ENCODE data around the gene PCSK4. TPM values are rescaled to one million over a fixed set of nuclear protein-coding genes. Genes with fewer than 3 reads are reported as not detected.

The PCSK4 gene
- total RNA-seq, 1 experiment from 2014 or later = 7.2 TPM

- ChIA-PET POLR2A (ENCODE audit: low non-redundant PET) (no interaction called here), CTCF (no interaction called here)
- TF ChIP-seq EZH2 (IDR thresholded peaks at IDR 0.05; ENCODE audit: borderline replicate concordance, low read depth, low read length, poor library complexity, severe bottlenecking) = no peak
- no peak for TF ChIP-seq CTCF (conservative IDR thresholded peaks at IDR 0.05; ENCODE audit: low read depth, low read length)
- no TSS peak for BruUV-seq (replicated peaks)
- intact Hi-C loops (cut with micrococcal nuclease; ENCODE audit: unreplicated experiment) = no loop called here
- Histone ChIP-seq H3K36me3 (ENCODE audit: insufficient read depth, low read length, poor library complexity, severe bottlenecking) (no peaks in the 10 kb centered on the region), H3K9me3 (ENCODE audit: low read depth, low read length, poor library complexity, severe bottlenecking) (no peaks in the 10 kb centered on the region), H3K27ac (ENCODE audit: low read depth, low read length, poor library complexity, severe bottlenecking) (peak overlapping the region; percentile 93), H3K4me1 (ENCODE audit: insufficient read depth, low read length, poor library complexity, severe bottlenecking) (peaks cover 27% of the 10 kb centered on the region), H3K4me3 (ENCODE audit: low read depth, low read length, poor library complexity, severe bottlenecking) (no peak overlapping the region), H3K27me3 (replicated peaks; ENCODE audit: insufficient read depth, low read depth, low read length, poor library complexity) (no peaks in the 10 kb centered on the region)
- no peak for DNase-seq (ENCODE audit: low spot score)
Measured at GRCh38 chr19:1507192-1507660, 17.1 kb upstream of the PCSK4 start.

GRCh38 chr19:1505991-1506881 is 16.1 kb upstream of the PCSK4 start:
- DNase-seq (ENCODE audit: low spot score) = no peak
- no peak overlapping the region for H3K4me3 ChIP-seq (ENCODE audit: low read depth, low read length, poor library complexity, severe bottlenecking)
- intact Hi-C loops (cut with micrococcal nuclease; ENCODE audit: unreplicated experiment) = no loop called here

GRCh38 chr19:1505012-1505411 is 14.9 kb upstream of the PCSK4 start:
- no peak for TF ChIP-seq EZH2 (IDR thresholded peaks at IDR 0.05; ENCODE audit: borderline replicate concordance, low read depth, low read length, poor library complexity, severe bottlenecking)
- no peak for TF ChIP-seq CTCF (conservative IDR thresholded peaks at IDR 0.05; ENCODE audit: low read depth, low read length)
- intact Hi-C loops (cut with micrococcal nuclease; ENCODE audit: unreplicated experiment) = no loop called here
- DNase-seq (ENCODE audit: low spot score) = no peak
- no TSS peak for BruUV-seq (replicated peaks)
- H3K27me3 ChIP-seq (replicated peaks; ENCODE audit: insufficient read depth, low read depth, low read length, poor library complexity) = no peaks in the 10 kb centered on the region
- CTCF ChIA-PET = no interaction called here
- no peaks in the 10 kb centered on the region for H3K36me3 ChIP-seq (ENCODE audit: insufficient read depth, low read length, poor library complexity, severe bottlenecking)
- peaks cover 19% of the 10 kb centered on the region for H3K4me1 ChIP-seq (ENCODE audit: insufficient read depth, low read length, poor library complexity, severe bottlenecking)
- no peaks in the 10 kb centered on the region for H3K9me3 ChIP-seq (ENCODE audit: low read depth, low read length, poor library complexity, severe bottlenecking)
- H3K27ac ChIP-seq (ENCODE audit: low read depth, low read length, poor library complexity, severe bottlenecking) = no peak overlapping the region
- no peak overlapping the region for H3K4me3 ChIP-seq (ENCODE audit: low read depth, low read length, poor library complexity, severe bottlenecking)
- POLR2A ChIA-PET (ENCODE audit: low non-redundant PET) = no interaction called here

More at GRCh38 chr19:1505991-1506881, 16.1 kb upstream of the PCSK4 start:
- no peaks in the 10 kb centered on the region for H3K27me3 ChIP-seq (replicated peaks; ENCODE audit: insufficient read depth, low read depth, low read length, poor library complexity)
- no peaks in the 10 kb centered on the region for H3K9me3 ChIP-seq (ENCODE audit: low read depth, low read length, poor library complexity, severe bottlenecking)
- no TSS peak for BruUV-seq (replicated peaks)
- POLR2A ChIA-PET (ENCODE audit: low non-redundant PET) = no interaction called here
- CTCF ChIA-PET = interaction anchor here (0.6 kb wide), 1 partner anchor 156 kb away, joined by 11 read pairs; no protein-coding TSS in a partner anchor
- H3K4me1 ChIP-seq (ENCODE audit: insufficient read depth, low read length, poor library complexity, severe bottlenecking) = peaks cover 27% of the 10 kb centered on the region
- no peak overlapping the region for H3K27ac ChIP-seq (ENCODE audit: low read depth, low read length, poor library complexity, severe bottlenecking)
- no peaks in the 10 kb centered on the region for H3K36me3 ChIP-seq (ENCODE audit: insufficient read depth, low read length, poor library complexity, severe bottlenecking)
- TF ChIP-seq CTCF (conservative IDR thresholded peaks at IDR 0.05; ENCODE audit: low read depth, low read length) (no peak), EZH2 (IDR thresholded peaks at IDR 0.05; ENCODE audit: borderline replicate concordance, low read depth, low read length, poor library complexity, severe bottlenecking) (no peak)
